Tibial artery (tissue), 4 donors: Measurements from ENCODE around the gene ANAPC13.

Experiments used
- DNase-seq, 2 donors: peaks; one replicate each; pipeline ENCODE4 v3.0.0-alpha.2; 2019
- H3K27ac ChIP-seq, 2 donors: fragments of 200-600 bp; sonication (generic) in 1 of 2; 1 replicate in 1 of 2; 2 replicates in 1 of 2; pipeline ENCODE4 v1.5.1; 2018 to 2019; ENCODE audit warnings: mild to moderate bottlenecking in 1 of 2
- H3K27me3 ChIP-seq, 2 donors: fragments of 200-600 bp; sonication (generic) in 1 of 2; one replicate each; pipeline versions ENCODE4 v1.5.1 to v1.6.0; 2016 to 2019
- H3K36me3 ChIP-seq, 3 donors: fragments of 200-600 bp; sonication (generic) in 2 of 3; one replicate each; pipeline ENCODE4 v1.5.1; 2016 to 2019; ENCODE audit warnings: mild to moderate bottlenecking in 2 of 3
- H3K4me1 ChIP-seq, 4 donors: fragments of 200-600 bp; sonication (generic) in 2 of 4; 1 replicate in 3 of 4; 2 replicates in 1 of 4; pipeline ENCODE4 v1.5.1; 2016 to 2019
- H3K4me3 ChIP-seq, 2 donors: fragments of 200-600 bp; sonication (generic) in 1 of 2; 1 replicate in 1 of 2; 2 replicates in 1 of 2; pipeline ENCODE4 v1.5.1; 2018 to 2019; ENCODE audit warnings: mild to moderate bottlenecking in 2 of 2
- H3K9me3 ChIP-seq, 3 donors: fragments of 200-600 bp; sonication (generic) in 1 of 3; one replicate each; pipeline ENCODE4 v1.5.1; 2016 to 2019
- CTCF ChIP-seq, 2 experiments: fragments of 200-600 bp in 1 of 2; fragments of 450-650 bp in 1 of 2; IDR thresholded peaks; one replicate each; pipeline ENCODE4 v1.5.1; 2017 to 2019; ENCODE audit warnings: antibody characterized with exemption in 2 of 2, mild to moderate bottlenecking in 1 of 2, moderate library complexity in 1 of 2
- intact Hi-C: fragments of 100-400 bp; cut with DNase I; formaldehyde crosslinking; loops from one replicate; pipeline ENCODE4 v1.15.0; 2023; ENCODE audit warnings: low total_unique reads

ANAPC13 gene

GRCh38 chr3:134505485-134505884 is 19.7 kb upstream of the ANAPC13 start:
- Histone ChIP-seq H3K4me1 (no peaks in the 10 kb centered on the region), H3K36me3 (peaks cover 11 to 16% (median 15%) of the 10 kb centered on the region in 3 donors), H3K27ac (no peak overlapping the region), H3K27me3 (no peaks in the 10 kb centered on the region), H3K4me3 (no peak overlapping the region), H3K9me3 (peaks cover 0 to 11% (median 0%) of the 10 kb centered on the region in 3 donors)
- TF ChIP-seq CTCF (IDR thresholded peaks at IDR 0.05) = no peak
- intact Hi-C loops = no loop called here
- DNase-seq = no peak

GRCh38 chr3:134504132-134504531 is 18.3 kb upstream of the ANAPC13 start:
- Histone ChIP-seq H3K4me3 (no peak overlapping the region), H3K27me3 (no peaks in the 10 kb centered on the region), H3K4me1 (no peaks in the 10 kb centered on the region), H3K36me3 (peaks cover 7 to 19% (median 11%) of the 10 kb centered on the region in 3 donors), H3K9me3 (peaks cover 0 to 11% (median 0%) of the 10 kb centered on the region in 3 donors), H3K27ac (no peak overlapping the region)
- intact Hi-C loops = no loop called here
- no peak for DNase-seq
- TF ChIP-seq CTCF (IDR thresholded peaks at IDR 0.05) = no peak

GRCh38 chr3:134503266-134503665 is 17.5 kb upstream of the ANAPC13 start:
- H3K4me3 ChIP-seq = no peak overlapping the region
- no peak overlapping the region for H3K27ac ChIP-seq
- peaks cover 5 to 19% (median 11%) of the 10 kb centered on the region in 3 donors for H3K36me3 ChIP-seq
- peaks cover 0 to 11% (median 0%) of the 10 kb centered on the region in 3 donors for H3K9me3 ChIP-seq
- no peaks in the 10 kb centered on the region for H3K27me3 ChIP-seq
- DNase-seq = no peak
- intact Hi-C loops = no loop called here
- no peak for TF ChIP-seq CTCF (IDR thresholded peaks at IDR 0.05)
- H3K4me1 ChIP-seq = no peaks in the 10 kb centered on the region

- no peak overlapping the region for H3K4me3 ChIP-seq
- intact Hi-C loops = no loop called here
Observed at GRCh38 chr3:134496471-134497071, 10.8 kb upstream of the ANAPC13 start.

GRCh38 chr3:134495980-134496379 is 10.2 kb upstream of the ANAPC13 start:
- intact Hi-C loops = no loop called here
- no peak overlapping the region for H3K4me3 ChIP-seq
- TF ChIP-seq CTCF (IDR thresholded peaks at IDR 0.05) = no peak

More at GRCh38 chr3:134496471-134497071, 10.8 kb upstream of the ANAPC13 start:
- H3K27me3 ChIP-seq = no peaks in the 10 kb centered on the region
- H3K27ac ChIP-seq = no peak overlapping the region
- H3K36me3 ChIP-seq = peaks cover 5 to 26% (median 17%) of the 10 kb centered on the region in 3 donors
- no peaks in the 10 kb centered on the region for H3K9me3 ChIP-seq
- no peak for TF ChIP-seq CTCF (IDR thresholded peaks at IDR 0.05)
- peaks cover 0 to 4% (median 0%) of the 10 kb centered on the region in 4 donors for H3K4me1 ChIP-seq
- no peak for DNase-seq

More at GRCh38 chr3:134495980-134496379, 10.2 kb upstream of the ANAPC13 start:
- H3K27me3 ChIP-seq = no peaks in the 10 kb centered on the region
- H3K36me3 ChIP-seq = peaks cover 5 to 22% (median 17%) of the 10 kb centered on the region in 3 donors
- no peak overlapping the region for H3K27ac ChIP-seq
- no peaks in the 10 kb centered on the region for H3K9me3 ChIP-seq
- DNase-seq = no peak
- peaks cover 0 to 4% (median 0%) of the 10 kb centered on the region in 4 donors for H3K4me1 ChIP-seq
